ENCODE data around the gene RMND1.

- TF ChIP-seq CTCF (IDR thresholded peaks at IDR 0.05) (no peak), ZFX (IDR thresholded peaks at IDR 0.05; ENCODE audit: borderline replicate concordance) (no peak)
Measured at GRCh38 chr6:151493804-151494234, 41.9 kb upstream of the RMND1 start, which contains the start of gene CCDC170.
